Body of pancreas (tissue), 4 donors: ENCODE data around the gene ALKBH7.

ENCODE experiments used
- POLR2A ChIP-seq, 3 donors: fragments of 450-650 bp; IDR thresholded peaks; one replicate each; pipeline ENCODE4 v1.6.1; 2016; ENCODE audit warnings: antibody characterized with exemption in 3 of 3, mild to moderate bottlenecking in 2 of 3
- TF ChIP-seq, protein P1 (sequence below), 7 experiments: fragments of 450-650 bp in 4 of 7; fragments of 200-600 bp in 3 of 7; sonication (generic) in 3 of 7; IDR thresholded peaks; one replicate each; pipeline ENCODE4 v1.5.1; 2016 to 2019; ENCODE audit warnings: antibody characterized with exemption in 7 of 7

DNA sequence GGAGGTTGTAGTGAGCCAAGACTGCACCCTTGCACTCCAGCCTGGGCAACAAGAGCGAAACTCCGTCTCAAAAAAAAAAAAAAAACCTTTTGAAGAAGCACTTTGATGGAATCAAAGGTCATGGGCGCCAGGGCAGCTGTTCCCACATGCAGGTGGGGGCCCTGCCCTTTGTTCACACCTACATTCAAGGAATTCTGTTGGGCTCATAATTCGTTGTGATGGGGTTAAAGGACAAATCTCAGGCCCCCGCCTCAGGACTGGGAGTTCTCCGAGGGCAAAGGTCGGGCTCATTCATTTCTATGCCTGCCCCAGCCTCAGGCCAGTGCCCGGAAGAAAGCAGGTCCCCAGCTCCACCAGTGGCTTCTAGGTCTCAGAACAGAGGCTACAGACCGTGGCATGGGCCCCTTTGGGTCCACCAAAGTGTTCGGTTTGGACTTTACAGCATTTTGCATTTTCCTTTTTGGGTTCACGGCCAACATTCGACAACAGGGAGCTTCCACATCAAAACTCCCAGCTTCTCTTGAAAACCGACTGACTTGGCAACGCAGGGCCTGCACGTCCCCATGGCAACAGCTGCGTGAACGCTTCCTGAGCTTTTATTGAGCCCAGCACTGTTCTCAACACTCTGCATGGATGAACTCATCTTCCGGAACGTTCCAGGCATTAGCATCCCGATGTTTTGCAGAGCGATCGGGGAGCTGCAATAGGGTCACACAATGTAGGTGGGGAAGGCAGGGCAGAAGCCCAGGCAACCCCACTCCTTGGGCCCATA lies 30.4 kb downstream of the ALKBH7 start:
- TF ChIP-seq, protein P1, sequence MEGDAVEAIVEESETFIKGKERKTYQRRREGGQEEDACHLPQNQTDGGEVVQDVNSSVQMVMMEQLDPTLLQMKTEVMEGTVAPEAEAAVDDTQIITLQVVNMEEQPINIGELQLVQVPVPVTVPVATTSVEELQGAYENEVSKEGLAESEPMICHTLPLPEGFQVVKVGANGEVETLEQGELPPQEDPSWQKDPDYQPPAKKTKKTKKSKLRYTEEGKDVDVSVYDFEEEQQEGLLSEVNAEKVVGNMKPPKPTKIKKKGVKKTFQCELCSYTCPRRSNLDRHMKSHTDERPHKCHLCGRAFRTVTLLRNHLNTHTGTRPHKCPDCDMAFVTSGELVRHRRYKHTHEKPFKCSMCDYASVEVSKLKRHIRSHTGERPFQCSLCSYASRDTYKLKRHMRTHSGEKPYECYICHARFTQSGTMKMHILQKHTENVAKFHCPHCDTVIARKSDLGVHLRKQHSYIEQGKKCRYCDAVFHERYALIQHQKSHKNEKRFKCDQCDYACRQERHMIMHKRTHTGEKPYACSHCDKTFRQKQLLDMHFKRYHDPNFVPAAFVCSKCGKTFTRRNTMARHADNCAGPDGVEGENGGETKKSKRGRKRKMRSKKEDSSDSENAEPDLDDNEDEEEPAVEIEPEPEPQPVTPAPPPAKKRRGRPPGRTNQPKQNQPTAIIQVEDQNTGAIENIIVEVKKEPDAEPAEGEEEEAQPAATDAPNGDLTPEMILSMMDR (IDR thresholded peaks at IDR 0.05), result no peak
- TF ChIP-seq POLR2A (IDR thresholded peaks at IDR 0.05), result no peak
